NCI-H460 (cell line): ENCODE results near the gene MAP3K15. TPM values are rescaled to one million over a fixed set of nuclear protein-coding genes. Genes with fewer than 3 reads are reported as not detected.
A peak's percentile ranks its signal among the peaks of the same experiment; 100 is the strongest.
"Not testable (repeated sequence)": the region's sequence is repeated elsewhere in the genome, so short reads cannot be mapped to it uniquely, and the experiment has no call there.

Source experiments
- DNase-seq: peaks from one replicate; pipeline ENCODE4 v3.0.0-alpha.2; 2016; ENCODE audit warnings: low read depth; ENCODE audit errors: extremely low read depth
- total RNA-seq: library from RNA; depleted of rRNA; stranded (reverse); fragments of >200 nt; shearing (Covaris generic); gene quantifications from 2 replicates; pipeline ENCODE4 v1.2.3, GENCODE V29; 2014

The MAP3K15 gene
- total RNA-seq, 1 experiment from 2014 or later: 2.6 TPM

GRCh38 chrX:19440713-19441112 lies 74.6 kb downstream of the MAP3K15 start:
- DNase-seq: no peak

DNA sequence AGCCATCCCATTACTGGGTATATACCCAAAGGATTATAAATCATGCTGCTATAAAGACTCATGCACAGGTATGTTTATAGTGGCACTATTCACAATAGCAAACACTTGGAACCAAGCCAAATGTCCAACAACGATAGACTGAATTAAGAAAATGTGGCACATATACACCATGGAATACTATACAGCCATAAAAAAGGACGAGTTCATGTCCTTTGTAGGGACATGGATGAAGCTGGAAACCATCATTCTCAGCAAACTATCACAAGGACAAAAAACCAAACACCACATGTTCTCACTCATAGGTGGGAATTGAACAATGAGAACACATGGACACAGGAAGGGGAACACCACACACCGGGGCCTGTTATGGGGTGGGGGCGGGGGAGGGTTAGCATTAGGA lies 92.6 kb downstream of the MAP3K15 start:
- DNase-seq: not testable (repeated sequence)

- no peak for DNase-seq
Measured at GRCh38 chrX:19410259-19410658, 105.0 kb downstream of the MAP3K15 start.

GRCh38 chrX:19403696-19404095 lies 111.6 kb downstream of the MAP3K15 start:
- DNase-seq: no peak

- DNase-seq: no peak
Measured at GRCh38 chrX:19392703-19393102, 122.6 kb downstream of the MAP3K15 start.

GRCh38 chrX:19392078-19392477 lies 123.2 kb downstream of the MAP3K15 start:
- DNase-seq: no peak

DNA sequence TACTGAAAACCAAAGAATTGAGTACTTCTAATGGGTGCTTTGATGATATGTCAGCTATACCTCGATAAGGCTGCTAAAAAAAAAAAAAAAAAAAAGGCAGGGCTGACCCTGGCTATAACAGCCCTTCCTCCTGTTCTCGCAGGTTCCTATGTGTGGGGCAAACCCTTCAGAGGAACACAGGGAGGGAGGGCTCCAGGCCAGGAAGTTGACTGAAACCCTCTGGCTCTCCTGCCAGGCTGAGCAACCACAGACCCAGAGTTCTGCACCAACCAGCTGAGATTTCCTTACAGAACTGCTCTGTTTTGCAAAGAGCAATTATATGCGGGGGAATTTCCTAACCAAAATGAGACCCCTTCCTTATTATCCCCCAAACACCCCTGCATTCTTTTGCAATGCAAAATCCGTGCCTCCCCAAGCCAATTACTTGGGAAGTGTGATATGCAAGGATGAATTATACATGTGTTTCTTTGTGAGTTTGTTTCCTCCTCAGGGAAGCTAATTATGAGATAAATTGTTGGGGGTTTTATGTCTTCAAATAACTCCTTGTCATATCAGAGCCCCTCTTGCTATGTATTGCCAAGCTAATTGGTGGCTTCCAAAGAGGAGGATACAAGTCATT lies 126.0 kb downstream of the MAP3K15 start:
- DNase-seq: no peak

DNA sequence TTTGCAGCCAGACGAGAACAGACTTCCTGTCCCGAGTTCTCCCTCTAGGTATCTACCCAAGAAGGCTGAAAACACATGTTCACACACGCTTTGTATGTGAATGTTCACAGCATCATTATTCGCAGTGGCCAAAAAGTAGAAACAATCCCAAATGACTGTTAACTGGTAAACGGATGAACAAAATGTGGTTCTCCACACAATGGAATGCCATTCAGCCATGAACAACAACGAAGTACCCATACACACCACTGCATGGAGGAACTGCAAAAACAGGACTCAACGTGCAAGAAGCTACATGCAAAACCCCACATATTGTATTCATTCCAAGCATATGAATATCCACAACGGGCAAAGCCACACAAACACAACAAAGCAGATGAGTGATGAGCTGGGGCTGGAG lies 126.6 kb downstream of the MAP3K15 start:
- no peak for DNase-seq

DNA sequence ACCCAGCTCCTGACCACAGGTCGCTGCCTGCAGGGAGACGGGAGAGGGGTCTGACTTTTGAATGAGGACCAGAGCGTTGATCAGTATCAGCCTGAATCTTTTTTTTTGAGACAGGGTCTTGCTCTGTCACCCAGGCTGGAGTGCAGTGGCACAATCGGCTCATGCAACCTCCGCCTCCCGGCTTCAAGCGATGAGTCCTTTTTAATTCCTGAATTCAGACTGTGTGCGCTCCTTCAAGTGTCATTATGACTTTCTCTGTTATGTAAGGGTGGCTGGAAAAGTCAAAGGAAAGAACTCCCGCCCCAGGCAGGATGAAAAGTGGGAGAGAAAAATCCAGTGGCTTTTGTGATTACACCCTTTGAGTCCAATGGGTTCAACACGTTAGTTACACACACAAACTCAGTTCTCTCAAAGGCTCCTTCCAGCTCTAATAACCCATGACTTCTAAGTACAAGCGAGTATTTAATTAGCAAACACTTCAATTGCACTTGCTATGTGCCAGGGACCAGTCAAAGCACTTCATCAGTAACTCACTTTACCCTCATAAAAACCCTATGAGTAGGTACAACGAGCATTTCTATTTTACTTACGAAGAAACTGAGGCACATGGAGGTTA lies 127.1 kb downstream of the MAP3K15 start:
- DNase-seq: no peak

- DNase-seq: no peak
Measured at GRCh38 chrX:19386679-19387078, 128.6 kb downstream of the MAP3K15 start.

DNA sequence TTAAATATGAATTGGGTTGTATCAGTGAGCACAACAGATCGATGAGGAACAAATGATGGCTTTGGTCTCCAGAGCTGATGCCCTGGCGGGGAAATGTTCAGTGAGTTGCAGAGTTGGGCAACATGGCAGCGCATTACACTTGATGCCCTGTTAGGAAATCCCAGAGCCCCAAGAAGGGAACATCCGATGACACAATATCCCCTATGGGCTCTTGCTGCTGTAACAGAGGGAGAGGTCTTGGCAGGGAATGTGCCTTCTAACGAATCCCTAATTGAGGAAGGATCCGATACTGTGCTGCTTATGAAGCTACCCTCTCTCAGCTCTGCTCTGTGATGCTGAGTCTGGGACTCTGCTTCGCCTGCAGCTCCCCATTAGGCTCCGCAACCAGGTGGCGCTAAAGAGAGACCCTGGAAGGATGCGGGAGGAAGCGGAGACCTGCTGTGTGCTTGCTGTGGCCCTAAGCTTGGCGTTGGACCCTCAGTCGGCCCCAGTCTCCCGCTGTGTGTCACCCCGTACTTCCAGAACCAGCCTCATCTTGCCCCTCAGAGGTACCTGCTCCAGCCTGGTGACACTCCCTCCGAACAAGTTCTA lies 132.7 kb downstream of the MAP3K15 start:
- DNase-seq: peak; percentile 52

DNA sequence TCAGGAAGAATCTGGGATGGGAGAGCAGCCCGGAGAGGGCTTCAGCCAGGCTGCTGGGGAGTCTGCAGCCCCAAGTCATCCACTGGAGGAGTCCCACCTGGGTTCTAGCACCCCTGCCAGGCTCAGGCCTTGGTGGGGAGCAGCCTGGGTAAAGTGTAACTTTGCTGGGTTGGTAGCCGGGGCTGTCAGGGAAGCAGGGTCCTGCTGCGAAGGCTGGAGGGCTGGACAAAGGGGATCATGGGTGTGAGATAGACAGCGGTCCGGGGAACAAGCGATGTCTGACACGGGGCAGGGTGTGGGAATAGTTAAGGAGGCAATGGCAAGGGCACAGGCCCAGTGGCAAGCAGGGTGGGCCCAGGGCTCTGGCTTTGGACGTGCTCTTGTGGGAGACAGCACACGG lies 134.0 kb downstream of the MAP3K15 start:
- no peak for DNase-seq

DNA sequence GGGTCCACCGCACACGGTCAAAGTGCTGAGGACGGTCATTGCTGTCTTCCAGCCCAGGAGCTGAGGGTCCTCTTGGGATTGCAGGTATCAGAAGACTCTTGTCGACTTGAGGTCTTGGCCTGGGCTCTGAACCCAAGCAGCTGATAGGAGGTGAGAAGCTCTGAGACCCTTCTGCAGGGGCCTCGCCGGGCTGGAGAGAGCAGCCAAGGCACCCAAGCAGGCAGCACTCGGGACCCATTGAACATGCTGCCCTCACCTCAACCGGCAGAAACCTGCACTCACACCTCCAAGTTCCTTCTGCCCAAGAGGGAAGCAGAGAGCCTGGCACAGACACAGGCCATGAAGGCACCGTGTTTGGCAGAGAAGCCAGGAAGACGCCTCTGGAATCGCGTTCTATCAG lies 137.5 kb downstream of the MAP3K15 start:
- no peak for DNase-seq

DNA sequence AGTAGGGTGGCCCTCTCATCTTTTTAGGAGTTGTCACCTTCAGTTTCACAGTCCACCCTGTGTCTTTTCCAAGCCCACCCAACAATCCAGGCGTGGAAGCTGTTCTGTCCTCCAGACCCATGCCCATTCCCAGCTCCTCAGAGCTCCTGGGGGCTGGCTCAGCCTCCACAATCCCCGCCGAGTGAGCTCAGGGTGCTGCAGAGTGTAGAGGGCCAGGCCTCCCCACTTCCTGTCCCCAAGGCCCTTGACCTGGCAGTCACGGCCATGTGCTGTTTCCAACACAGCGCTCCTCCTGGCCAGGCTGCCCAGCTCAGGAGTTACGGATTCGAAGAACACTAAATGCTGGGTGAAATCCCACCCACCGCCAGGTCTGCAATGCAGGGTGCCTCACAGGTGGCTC lies 139.8 kb downstream of the MAP3K15 start:
- DNase-seq: no peak

- no peak for DNase-seq
Measured at GRCh38 chrX:19373351-19373891, 141.9 kb downstream of the MAP3K15 start.

- DNase-seq: no peak
Measured at GRCh38 chrX:19372547-19373331, 142.6 kb downstream of the MAP3K15 start.

- peak; percentile 62 for DNase-seq
Measured at GRCh38 chrX:19372170-19372546, 143.2 kb downstream of the MAP3K15 start.

GRCh38 chrX:19370061-19370460 lies 145.2 kb downstream of the MAP3K15 start:
- no peak for DNase-seq

GRCh38 chrX:19368576-19368975 lies 146.7 kb downstream of the MAP3K15 start:
- DNase-seq: no peak

- DNase-seq: no peak
Measured at GRCh38 chrX:19361701-19362100, 153.6 kb downstream of the MAP3K15 start.

DNA sequence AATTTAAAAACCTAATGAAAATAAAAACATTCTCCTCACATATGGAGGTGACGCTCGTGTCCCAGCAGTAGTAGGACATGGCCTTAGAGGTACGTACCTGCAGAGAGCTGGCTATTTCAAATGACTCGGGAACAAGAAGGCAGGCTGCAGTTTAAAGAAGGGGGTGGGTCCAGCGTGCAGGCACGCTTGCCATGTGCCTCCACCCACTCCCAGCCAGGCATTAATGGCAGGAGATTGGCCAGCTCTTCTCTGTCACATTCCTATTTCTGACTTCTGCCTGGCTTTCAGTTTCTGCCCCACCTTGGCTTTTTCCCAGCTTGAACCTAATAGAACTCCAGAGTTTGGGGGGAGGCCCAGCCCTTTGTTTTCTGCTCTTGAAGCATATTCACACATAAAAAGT lies 154.4 kb downstream of the MAP3K15 start:
- no peak for DNase-seq
